Eye (tissue), 1 donor: ENCODE measurements around the gene KIAA2012.

ENCODE experiments used
- DNase-seq: peaks from one replicate; pipeline ENCODE4 v3.0.0-alpha.2; 2015

Gene KIAA2012

DNA sequence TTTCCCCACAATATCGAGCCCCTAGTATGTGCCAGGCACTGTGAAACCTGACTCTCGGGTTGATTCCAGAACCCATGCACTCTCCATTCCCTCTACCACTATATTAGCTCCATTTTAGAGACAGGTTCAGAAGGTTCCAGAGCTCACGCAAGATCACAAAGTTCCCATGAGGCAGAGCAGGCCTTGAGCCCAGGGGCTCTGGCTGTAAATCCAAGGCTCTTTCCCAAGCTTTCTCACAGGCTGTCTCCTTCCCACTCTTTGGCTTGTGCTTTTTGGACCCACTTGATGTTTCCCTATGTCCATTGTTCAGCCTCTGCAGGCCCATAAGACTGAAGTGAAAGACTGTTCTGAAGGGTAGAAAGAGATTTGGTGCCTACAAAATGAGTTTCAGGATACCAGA, 15.7 kb downstream of the KIAA2012 start:
- no peak for DNase-seq

DNA sequence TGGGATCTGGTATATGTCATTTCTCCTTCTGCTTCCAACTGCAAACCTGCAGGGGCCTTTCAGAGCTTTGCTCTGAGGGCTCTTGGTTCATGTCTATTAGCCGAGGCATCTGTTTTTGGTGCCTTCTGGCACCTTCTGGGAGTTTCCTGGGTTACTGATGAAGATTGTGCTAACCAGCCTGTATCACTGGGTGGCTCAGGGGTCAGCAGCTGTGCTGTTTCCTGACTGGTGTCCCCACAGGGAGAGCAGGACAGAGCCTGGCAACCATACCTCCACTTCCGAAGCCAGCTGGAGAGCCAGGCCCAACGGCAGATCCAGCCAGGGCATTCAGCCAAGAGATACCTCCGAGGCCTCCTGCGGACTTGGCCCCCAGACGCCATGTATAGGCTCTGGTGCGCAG, 17.5 kb downstream of the KIAA2012 start:
- DNase-seq = no peak

DNA sequence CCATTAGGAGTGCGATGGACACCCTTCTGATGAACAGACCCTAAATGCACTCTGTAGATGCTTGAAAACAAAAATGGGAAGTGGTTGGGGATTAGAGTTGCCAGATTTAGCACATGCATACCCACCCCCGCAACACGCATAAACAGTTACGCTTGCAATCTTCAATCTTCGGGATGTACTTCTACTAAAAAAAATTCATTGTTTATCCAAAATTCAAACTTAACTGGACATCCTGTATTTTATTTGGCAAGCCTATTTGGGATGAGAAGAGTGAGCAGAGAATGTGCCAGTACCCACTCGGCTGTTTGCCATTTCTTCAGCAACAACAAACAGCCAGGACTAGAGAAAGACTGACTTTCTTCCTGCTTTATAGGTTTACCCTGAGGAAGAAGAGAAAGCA, 18.4 kb downstream of the KIAA2012 start:
- no peak for DNase-seq

DNA sequence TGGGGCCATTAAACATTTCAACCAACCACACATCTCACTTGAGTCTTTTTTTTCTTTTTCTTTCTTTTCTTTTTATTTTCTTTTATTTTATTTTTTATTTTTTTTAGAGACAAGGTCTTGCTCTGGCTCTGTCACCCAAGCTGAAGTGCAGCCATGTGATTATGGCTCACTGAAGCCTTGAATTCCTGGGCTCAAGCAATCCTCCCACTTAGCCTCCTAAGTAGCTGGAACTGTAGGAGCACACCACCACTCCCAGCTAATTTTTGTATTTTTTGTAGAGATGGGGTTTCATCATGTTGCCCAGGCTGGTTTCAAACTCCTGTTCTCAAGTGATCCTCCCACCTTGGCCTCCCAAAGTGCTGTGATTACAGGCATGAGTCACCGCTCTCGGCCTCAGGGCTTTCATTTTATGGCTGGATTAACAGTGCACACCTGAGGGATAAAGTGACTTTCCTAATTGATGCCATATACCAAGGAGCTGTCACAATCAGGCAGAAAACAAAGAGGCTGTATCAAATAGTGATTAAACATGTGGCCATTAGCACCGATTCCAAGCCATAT, 21.5 kb downstream of the KIAA2012 start:
- no peak for DNase-seq

DNA sequence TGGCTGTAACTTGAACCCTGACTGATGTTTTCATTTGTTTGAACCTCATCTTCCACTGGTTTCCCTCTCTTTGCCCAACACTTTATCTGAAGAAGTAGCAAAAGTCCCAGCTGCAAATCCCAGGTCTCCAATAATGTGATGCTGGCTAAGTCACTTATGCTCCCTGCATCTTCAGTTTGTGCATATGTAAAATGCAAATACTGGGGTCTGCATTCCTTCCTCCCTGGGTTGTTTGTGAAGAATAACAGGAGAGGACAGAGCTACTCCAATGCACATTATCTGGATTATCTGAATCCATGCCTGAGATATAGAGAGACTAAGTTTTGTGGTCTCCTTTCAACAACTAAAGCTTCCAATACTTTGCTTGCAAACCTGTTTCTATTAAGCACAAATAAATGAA, 22.2 kb downstream of the KIAA2012 start:
- no peak for DNase-seq

DNA sequence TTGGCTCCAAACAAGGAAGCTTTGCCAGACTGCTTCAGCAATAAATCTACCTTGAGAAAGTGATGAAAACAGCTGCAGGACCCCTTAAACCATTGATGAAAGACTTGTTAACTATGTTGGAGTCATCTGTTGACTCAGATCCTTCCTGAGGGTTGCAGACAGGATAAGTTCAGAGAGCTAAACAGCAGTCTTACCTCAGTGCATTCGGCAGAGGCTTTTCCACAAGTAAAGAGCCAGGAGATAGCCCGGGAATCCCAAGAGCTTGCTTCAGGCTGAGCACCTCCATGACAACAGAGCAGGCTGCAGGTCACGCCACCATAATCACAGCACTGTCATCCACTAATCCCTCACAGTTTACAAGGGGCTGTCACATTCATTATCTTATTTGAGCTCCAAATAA, 23.7 kb downstream of the KIAA2012 start:
- DNase-seq = no peak

DNA sequence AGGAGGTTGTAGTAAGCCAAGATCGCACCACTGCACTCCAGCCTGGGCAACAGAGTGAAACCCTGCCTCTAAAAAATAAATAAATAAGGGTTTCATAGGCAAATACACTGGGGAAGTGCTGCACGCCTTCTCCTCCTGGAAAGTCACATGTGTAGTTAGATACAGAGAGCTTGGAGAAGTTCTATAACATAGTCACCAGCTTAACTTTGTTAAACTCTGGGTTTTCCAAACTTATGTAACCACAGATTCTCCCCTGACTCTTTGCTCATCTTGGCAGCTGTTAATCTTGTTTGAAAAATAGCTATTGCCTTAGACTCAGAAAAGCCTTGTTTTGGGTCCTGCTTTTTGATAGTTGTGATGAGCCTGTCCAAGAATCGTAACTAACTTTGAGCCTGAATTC, 25.2 kb downstream of the KIAA2012 start:
- DNase-seq = no peak

DNA sequence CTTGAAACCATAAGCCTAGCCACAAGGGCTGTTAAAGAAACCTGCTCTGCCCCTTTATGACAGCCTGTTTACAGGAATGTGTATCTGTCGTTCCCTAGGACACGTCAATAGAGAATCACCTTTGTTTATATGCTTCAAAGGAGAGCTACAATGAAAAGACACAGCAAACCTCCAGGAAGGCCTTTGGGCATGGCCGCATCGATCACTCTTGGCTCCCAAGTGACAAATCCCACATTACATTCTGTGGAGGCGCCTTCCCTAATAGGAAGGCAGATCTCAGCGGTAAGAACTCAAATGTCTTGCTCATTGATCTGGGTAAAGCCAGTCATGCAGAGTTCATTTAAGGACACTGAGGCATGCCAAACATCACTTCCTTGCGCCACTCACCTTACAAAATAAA, 26.5 kb downstream of the KIAA2012 start:
- DNase-seq = peak; percentile 56

DNA sequence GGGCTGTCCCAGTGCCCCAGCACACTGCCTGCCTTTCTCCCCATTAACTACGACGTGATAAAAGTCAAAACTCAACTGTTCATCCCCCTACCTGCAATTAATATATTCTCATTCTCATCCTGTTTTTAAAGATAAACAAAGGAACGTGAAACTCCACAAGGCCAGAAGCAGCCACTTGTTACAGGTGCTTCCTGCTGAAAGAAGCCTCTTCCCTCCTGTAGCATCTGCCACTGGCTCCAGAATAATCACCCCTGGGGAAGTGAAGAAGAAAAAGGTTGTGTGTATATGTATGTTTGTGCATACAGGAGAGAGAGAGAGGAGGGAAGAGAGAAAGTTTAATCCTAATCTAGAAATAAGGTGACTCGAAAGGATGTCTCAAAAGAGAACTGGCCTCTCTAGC, 27.1 kb downstream of the KIAA2012 start:
- no peak for DNase-seq

DNA sequence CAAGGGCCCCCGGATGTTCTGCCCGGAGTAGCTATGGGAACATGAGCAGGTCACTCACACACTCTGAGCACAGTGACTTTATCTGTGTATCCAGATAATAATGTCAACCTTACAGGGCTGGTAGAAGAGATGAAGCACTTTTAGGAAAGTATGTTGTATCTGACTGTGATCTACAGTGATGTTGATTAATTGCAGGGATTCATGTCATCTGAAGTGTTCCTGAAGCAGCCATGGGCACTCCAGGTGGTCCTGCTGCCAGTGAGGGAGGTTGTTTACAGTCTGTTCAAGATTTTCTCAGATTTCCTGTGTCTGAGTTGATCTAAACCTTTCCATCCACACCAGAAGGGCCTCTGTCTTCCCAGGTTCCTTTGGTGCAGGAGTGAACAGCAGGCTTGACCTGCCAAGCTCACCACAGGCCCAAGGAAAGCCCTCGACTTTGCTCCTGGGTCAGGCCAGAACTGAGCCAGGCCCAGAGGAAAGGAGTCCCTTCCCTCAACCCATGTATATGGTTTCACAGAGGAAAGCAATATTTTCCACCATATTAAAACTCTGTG, 28.0 kb downstream of the KIAA2012 start:
- no peak for DNase-seq

DNA sequence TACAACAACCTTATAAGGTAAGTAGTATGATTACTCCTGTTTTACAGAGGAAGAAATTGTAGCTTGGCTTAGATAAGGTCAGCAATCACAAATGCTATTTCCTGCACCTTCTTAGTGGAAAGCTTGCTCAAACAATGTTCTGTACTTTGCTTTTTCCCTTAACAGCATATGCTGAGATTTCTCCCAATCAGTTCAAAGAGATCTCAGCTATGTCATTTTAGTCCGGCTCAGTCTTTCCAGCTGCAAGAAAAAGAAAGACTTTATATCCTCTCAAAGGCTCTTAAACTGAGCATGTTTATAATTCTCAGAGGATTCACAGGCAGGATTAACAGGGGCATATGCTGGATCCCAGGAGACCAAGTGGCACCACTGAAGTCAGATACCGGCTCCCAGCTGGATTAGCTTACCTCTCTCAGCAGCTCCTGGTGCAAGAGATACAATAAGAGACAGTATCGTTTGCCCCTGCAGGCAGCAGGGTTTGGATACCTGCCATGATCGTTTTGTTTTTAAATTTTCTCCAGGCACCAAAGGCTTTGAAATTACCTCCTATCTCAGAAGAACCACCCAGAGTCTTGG, 29.5 kb downstream of the KIAA2012 start:
- no peak for DNase-seq

DNA sequence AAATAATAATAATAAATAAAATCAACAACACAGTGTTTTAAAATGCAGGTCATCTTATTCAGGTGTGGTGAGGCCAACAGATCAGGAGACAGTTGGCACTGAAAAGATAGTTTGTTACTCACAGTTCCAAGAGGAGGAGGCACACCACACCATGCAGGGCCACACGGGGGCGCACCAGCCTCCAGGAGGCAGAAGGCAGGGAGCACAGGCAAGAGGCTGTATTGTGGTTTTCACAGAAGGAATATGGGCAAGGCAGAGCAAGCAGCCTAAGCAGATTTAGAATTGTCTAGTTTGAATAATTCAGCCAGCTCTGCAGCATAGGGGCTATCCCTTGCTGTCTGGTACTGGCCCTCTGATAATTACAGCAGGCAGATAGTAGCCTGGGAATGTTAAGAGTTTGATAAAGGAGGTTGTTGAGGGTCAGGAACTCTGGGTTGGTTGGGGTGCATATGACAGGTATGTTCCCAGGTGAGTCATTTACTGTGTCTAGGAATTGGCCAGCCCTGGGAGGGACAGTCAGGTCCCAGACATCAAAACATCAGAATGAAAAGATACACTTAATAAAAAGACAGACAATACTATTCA, 31.3 kb downstream of the KIAA2012 start:
- DNase-seq = no peak

DNA sequence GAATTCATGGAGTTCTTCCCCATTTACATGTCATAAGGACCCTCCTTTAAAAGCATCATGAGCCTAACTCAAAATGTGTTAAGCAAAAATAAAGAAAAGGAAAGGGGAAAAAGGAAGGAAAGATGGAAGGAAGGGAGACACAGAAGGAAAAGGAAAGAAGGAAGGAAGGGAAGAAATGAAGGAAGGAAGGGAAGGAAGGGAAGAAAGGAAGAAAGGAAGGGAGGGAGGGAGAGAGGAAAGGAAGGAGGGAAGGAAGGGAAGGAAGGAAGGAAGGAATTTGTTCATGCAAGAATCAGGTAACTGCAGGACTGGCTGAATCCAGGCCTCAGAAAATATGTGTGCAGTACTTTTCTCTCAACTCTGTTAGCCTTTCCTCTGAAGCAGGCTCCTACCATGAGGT, 32.0 kb downstream of the KIAA2012 start:
- DNase-seq = no peak

DNA sequence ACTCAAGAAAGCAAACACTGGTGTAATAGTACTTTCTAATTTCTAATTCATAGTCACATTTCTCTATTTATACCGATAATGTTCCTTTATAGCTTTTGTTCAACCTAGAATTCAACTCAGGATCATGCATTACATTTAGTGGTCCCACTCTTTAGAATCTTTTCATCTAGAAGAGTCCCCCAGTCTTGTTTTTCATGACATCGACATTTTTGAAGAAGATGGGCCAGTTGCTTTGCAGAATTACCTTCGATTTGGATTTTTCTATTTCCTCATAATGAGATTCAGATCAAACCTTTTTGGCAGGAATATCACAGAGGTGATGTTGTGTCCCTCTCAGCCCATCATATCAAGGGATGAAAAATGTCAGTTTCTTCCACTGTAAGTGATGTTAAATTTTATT, 35.3 kb downstream of the KIAA2012 start:
- DNase-seq = no peak

DNA sequence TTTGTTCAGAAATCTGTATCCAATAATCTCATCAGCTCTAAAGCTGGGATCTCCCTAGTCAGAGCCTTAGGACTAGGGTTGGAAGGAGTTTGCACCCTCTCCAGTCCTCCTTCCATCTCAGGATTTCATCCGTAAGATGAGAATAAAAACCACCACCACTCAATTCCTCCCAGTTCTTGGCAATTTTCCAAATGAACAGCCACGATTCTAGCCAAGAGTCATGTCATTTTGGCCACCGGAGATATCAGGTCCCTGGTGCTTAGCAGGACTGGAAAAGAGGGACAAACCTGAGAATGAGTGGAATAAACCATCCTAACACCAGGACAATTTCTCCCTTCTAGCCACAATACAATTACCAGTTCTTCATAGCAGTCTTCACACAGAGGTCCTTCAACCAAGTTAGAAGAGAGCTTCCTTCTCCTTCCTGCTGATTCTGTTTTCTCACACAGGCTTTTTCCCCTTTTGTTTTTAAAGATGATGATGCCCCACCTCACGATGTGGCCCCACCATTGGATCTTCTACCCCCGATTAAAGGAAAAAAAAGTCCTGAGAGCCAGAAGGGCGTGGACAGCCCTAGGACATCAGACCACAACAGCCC, 36.2 kb downstream of the KIAA2012 start:
- no peak for DNase-seq

DNA sequence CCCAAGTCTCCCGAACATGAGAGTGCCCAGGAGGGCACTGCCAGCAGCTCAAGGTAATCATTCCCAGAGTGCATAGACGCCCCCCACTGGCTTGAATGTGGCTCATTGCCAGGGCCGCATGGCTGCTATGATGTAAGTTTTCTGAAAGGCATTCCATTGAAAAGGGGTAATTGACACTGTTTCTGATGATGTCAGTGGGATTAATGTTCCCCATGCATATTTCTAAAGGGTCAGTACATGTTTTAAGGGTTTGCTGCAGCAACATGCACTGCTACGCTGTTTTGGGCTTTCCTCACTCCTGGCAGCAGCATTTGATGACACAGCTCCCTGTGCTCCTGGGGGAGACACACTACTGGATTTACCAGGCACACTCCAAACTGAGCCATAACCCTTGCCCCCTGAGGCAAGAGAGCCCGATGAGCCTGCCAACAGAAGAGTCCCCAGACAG, 36.7 kb downstream of the KIAA2012 start:
- DNase-seq = peak; percentile 51

DNA sequence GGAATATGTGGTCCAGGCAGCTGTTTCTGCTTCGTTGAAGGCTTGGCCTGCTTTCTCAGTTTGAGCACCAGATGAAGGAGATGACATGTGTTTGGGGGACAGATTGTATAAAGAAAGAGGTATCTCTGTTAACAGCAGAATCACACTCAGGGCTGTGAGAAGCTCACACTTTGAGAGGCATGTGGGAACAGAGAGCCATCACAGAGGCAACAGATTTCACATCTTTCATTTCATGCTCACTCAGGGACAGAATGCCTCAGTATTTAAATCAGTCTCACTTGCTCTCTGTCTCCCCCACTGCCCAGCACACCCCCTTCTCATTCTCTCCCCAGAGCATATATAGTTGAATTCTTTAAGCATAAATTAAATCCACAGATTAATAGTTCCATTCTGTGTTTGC, 37.4 kb downstream of the KIAA2012 start:
- no peak for DNase-seq

DNA sequence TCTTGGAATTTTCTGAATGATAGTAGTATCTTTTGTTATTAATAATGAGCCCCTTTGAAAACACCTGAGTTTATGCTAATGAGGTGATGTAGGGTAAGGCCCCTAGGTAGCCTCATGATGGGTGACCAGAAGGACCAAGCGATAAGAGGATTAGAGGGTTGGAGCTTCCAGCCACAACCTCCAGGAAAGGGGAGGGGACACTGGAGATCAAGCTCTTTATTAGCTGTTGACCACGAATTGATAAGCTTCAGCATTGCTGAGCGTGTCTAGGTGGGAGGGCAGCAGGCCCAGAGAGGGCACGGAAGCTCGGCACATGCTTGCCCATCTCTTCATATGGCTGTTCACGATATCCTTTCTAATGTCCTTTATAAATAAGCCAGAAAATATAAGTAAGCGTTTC, 39.0 kb downstream of the KIAA2012 start:
- DNase-seq = no peak

DNA sequence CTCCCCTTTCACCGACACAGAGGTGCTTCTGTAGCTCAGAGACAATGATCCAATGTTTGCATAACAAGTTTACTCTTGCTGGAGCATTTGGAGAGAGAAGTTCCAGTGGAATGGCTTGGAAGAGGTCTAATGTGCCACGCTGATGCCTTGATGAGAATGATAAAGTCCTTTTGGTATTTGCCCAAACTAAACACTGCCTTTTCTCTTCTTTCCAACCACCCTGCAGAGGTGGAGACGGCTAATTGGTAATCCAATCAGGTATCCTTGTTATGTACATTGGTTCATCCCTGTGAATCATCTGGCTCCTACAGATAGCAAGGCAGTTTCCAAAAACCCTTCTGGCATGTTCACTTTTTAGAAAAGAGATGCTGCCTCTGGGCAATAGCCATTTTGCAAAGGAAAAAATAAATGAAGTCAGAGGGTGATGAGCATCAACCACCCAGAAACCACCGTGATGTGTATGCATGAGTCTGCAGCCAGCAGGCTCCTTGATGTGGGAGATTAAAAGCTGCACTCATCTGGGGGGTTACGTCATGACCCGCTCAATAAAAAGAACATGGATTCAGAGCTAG, 40.6 kb downstream of the KIAA2012 start:
- no peak for DNase-seq

DNA sequence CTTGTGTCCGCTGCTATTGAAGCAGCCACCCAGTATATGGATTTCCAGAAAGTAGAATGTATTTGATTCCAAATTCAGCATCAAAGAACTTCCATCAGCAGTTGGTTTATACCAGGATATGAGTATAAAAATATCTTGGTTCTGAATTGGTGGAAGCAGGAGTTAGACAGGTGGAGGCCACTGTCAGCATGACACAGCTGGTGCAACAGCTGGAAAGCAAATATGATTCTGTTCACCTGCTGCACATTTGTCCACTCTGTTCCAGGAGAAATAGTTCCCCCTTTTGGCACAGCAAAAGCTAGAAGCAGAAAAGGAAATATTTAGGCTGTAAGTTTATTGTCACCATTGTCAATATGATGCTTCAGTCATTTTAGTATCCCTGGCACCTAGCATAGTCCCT, 41.2 kb downstream of the KIAA2012 start:
- no peak for DNase-seq

DNA sequence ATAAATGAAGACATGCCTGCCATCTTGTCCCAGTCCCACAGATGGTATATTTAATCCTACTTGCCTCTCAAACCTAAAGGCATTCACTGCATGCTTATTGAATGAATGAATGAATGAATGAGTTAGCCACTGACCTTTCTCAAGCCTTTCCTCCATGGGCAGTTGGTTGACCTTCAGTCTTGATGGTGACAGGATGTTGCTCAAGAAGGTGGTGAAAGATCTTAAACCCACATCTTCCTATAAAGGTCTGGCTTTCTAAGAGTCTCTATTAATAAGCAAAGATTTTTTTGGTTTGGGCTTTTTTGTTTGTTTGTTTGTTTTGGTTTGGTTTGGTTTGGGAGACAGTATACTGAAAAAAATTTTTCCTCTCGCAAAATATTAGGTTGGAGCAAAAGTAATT, 41.7 kb downstream of the KIAA2012 start:
- no peak for DNase-seq

DNA sequence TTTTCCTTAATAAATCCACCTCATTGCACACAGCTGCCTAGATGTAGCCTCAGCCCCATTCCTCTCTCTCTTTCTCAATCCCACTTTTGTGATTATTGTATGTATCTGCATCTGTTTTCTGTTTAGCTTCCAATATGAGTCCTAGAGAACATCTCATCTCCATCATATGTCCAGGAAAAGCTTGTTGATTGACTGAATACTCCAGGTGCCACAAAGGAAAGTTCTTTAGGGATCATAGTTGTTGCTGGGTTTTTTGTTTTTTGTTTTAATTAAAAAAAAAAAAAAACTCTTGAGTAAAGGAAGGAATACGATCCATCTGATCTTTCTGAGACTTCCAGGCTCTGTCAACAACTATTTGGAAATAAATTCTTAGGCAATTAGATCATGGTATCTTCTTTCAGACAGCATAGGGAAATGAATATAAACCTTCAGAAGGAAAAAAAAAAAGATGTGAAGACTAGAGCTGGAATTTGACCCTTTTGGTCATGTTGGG, 42.5 kb downstream of the KIAA2012 start:
- DNase-seq = no peak

DNA sequence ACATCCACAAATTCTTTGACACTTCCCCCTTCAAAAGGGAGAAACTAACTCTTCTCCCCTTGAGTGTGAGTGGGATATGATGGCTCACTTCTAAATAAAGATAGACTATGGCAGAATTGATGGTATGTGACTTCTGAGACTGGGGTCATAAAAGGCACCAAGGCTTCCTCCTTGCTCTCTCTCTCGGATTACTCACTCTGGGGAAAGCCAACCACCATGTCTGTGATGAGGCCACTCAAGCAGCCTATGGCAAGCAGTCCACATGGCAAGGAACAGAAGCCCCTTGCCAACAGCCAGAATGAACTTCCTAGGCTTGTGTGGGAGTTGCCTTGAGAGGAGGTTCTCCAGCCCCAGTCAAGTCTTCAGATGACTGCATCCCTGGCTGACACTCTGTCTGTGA, 43.6 kb downstream of the KIAA2012 start:
- DNase-seq = no peak

DNA sequence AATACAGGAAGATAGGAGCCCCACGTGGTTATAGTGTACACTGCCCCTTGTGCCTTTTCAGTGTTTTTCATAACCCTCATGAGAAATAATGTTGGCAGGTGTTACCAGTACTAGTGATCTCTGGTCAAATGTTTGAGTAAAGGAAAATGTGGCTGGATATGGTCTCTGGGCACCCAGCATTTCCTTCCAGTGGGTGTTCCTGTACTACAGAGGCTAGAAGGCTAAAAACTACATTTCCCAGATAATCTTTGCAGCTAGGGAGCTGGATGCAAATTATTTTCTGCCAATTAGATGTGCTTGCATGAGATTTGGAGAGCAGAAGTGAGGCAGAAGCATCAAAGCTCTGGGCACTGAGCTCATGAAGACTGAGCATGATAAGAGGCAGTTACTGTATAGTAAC, 45.1 kb downstream of the KIAA2012 start:
- no peak for DNase-seq
